Cardiac septum (tissue), 1 donor: ENCODE measurements around the gene WDFY1. TPM values are rescaled to one million over a fixed set of nuclear protein-coding genes. Genes with fewer than 3 reads are reported as not detected.
"Not testable (repeated sequence)": the region's sequence is repeated elsewhere in the genome, so short reads cannot be mapped to it uniquely, and the experiment has no call there.

Experiments used
- DNase-seq: peaks from one replicate; pipeline ENCODE4 v3.0.0-alpha.2; 2020; ENCODE audit warnings: low spot score
- intact Hi-C: fragments of 100-400 bp; cut with DNase I; formaldehyde crosslinking; loops from one replicate; pipeline ENCODE4 v1.14.0; 2022
- total RNA-seq: library from RNA; stranded (reverse); fragmentation: NEBNext Ultra II Directional; extraction: Animal tissue kit (Norgen Biotek cat#: 25700); gene quantifications from one replicate; pipeline ENCODE4 v1.2.1, GENCODE V29; 2021
- donor health status: DM: no; HTN: no; CAD: no.

The WDFY1 gene
- total RNA-seq, 1 donor from 2014 or later = 16.4 TPM

GRCh38 chr2:223908304-223908998 is 36.7 kb downstream of the WDFY1 start:
- intact Hi-C loops = no loop called here
- DNase-seq = no peak

- DNase-seq = no peak
- intact Hi-C loops = no loop called here
These were observed 39.1 kb downstream of the WDFY1 start for GRCh38 chr2:223905996-223906395.

DNA sequence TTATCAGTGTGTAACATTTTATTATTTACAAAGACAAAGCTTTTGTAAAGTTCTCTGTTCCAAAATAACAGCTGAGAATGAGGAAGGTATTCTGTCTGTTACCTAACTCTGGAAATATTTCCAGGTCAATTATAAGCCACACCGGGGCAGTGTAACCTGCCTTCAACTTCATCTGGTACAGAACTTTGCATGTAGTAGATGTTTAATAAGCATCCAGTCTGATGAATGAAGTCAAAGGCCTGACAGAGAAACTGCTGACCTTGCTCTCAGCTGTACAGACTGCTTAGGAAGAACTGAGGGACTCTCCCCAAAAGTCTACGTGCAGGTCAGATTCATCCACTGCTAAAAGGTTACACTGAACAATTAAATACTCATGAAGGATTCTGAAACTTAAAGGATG is 43.3 kb downstream of the WDFY1 start:
- no peak for DNase-seq
- intact Hi-C loops = no loop called here

DNA sequence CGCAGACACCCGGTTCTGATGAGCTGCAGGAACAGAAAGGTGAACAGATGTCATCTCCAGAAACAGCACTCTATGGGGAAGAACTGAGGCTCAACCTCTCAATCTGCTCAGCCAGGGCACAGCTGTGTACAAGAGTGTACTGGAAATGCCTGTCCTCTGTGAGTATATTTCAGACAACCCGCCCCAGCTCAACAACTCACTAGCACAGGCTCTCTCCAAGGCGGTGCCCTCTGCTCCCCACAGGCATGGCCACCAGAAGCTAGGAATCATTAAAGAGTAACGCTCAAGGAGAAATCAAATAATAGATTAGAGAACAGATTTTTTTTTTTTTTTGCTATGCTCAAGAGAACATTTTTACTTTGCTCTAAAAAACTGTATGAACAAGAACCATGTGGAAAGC is 43.8 kb downstream of the WDFY1 start:
- intact Hi-C loops = no loop called here
- DNase-seq = no peak

DNA sequence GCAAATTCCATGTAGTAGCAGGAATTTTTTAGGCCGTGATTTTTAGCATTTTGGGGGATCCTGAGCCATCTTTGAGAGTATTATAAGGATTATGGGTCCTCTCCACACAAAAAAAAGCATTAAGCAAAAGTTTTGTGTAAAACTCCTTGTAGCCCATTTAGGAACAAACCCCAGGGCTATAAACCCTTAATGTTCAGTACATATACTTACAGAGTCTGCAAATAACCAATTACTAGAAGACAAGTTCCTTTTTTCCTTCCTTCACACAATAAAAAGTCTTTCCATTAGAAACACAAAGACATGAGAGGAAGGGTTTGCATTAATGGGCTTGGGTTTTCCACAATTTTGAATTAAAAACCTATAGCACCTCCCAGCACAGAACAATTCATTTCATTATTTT is 44.6 kb downstream of the WDFY1 start:
- DNase-seq = no peak
- intact Hi-C loops = no loop called here

DNA sequence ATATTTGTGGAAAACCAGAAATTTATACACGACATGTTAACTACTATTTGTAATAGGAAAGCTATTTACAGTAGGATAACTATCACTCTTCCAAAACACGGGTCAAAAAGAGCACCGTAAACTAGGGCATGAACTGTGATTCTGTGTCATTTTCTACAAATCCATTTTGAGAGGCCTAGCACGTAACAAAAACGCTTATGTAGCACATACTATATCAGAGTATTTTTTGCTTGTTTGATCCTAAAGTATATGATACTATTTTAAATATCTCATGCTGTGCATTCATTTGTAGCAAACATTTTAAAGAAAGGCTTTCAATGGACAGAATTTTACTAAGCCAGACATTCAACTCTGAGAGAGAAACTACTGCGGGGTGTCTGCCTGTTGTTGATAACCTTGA is 45.1 kb downstream of the WDFY1 start:
- intact Hi-C loops = no loop called here

GRCh38 chr2:223897669-223898330 is 47.3 kb downstream of the WDFY1 start:
- no peak for DNase-seq
- intact Hi-C loops = no loop called here

More for the DNA sequence above, 45.1 kb downstream of the WDFY1 start:
- DNase-seq = no peak

- no peak for DNase-seq
- intact Hi-C loops = no loop called here
These were observed 48.3 kb downstream of the WDFY1 start for GRCh38 chr2:223896833-223897311.

DNA sequence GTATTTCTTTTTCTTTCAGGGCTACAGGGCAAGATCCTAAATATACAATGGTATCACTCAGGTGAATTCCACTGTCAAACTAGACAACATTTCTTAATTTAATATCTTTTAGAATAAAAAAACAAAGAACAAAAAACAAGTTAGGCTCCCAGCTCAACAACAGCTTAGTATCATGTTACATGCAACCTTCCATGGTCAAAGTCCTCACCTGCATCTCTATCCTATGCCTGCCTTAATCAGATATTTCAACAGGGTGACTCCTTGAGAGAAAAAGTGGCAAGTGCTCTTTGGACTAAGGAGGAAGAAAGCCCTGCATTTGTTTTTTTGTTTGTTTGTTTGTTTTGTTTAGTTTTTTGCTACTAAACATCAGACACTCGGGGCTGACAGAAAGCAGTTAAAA is 50.2 kb downstream of the WDFY1 start:
- intact Hi-C loops = no loop called here
- no peak for DNase-seq

- intact Hi-C loops = no loop called here
- DNase-seq = no peak
These were observed 51.1 kb downstream of the WDFY1 start for GRCh38 chr2:223894009-223894408.

DNA sequence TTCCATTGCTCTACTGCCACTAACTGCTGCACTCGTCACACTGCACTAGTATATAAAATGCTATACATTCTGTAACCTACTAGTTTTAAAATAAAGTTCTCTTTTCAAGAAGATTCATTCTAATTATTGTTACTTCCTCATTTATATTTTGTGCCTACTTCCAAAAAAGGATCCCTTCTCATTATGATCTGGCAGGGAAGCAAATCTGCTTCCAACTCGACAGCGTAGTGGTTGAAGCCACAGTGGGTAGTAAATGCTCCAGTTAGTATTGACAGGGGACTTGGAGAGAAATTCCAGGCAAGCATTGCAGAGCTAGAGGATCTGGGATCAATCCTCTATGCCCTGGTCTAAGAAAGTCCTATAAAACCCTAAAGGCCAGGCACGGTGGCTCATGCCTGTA is 54.4 kb downstream of the WDFY1 start:
- intact Hi-C loops = no loop called here
- no peak for DNase-seq

DNA sequence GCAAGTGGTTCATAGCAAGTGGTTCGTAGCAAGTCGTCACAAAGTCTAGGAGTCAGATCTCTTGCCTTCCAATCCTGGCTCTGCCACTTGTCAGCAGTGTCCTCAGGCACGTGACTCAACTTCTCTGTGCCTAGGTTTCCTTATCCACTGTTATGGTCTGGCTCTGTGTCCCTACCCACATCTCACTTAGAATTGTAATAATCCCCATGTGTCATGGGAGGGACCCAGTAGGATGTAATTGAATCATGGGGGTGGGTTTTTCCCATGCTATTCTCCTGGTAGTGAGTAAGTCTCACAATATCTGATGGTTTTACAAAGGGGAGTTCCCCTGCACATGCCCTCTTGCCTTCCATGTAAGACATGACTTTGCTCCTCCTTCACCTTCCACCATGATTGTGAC is 55.9 kb downstream of the WDFY1 start:
- DNase-seq = no peak
- intact Hi-C loops = no loop called here

DNA sequence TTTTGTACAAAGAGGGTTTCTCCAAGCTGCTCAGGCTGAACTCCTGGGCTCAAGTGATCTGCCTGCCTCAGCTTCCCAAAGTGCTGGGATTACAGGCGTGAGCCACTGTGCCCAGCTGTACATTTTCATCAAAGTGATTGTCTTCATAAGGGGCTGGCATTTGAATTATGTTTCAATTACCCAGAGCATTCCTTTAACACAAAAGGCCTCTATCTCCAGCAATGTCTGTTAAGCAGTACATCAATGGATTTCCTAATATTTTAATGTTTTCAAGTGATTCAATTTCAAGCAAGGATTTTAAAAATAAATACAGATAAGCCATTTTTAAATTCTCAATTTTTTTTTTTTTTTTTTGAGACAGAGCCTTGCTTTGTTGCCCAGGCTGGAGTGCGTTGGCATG is 56.9 kb downstream of the WDFY1 start:
- DNase-seq = no peak
- intact Hi-C loops = no loop called here

GRCh38 chr2:223887127-223887526 is 58.0 kb downstream of the WDFY1 start:
- intact Hi-C loops = no loop called here
- DNase-seq = no peak

DNA sequence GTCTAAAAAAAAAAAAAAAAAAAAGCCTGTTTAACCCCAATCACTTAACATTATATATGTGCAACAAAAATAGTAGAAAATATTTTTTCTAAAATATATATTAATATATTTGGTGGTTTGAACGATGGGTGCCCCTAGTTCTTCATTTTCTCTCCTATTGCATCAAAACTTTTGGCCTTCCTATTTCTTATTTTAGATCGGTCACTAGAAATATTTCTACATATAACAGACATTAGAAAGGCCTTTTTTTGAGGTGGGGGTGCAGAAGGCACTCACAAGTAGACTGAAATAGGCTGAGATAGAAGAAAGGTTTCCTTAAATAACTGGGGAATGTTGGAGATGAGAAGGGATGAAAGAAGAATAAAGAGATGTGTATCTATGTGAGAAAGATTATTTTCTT is 58.4 kb downstream of the WDFY1 start:
- DNase-seq = no peak
- intact Hi-C loops = no loop called here

GRCh38 chr2:223884399-223884798 is 60.7 kb downstream of the WDFY1 start:
- intact Hi-C loops = no loop called here
- no peak for DNase-seq

DNA sequence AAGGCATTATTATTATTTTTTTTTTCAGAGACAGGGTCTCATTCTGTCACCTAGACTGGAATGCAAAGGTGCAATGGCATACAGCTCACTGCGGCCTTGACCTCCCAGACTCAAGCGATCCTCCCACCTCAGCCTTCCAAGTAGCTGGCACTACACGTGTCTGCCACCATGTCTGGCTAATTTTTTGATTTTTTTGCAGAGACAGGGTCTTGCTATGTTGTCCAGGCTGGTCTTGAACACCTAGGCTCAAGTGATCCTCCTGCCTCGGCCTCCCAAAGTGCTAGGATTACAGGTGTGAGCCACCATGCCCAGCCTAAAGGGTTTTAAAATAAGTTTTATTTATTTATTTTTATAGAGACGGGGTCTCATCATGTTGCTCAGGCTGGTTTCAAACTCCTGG is 62.4 kb downstream of the WDFY1 start:
- intact Hi-C loops = no loop called here
- no peak for DNase-seq

DNA sequence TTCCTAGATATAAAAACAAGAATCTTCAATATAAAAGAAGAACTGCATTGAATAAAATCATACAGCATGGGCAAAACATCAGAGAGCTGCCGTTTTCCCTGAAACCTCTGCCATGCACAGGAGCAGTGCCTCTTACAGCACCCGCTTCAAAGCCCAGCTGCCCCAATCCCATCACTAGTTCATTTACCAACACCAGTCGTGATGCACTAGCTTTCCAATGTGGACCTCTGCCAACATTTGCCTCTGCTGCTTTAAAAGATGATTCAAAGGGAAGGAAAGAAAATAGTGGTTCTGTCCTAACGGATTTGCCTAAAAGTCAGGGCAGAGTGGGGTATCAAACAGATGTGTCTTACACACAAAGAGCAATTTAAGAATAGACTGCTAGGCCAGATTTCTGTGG is 64.3 kb downstream of the WDFY1 start:
- intact Hi-C loops = no loop called here
- DNase-seq = no peak

- intact Hi-C loops = no loop called here
- no peak for DNase-seq
These were observed 67.3 kb downstream of the WDFY1 start for GRCh38 chr2:223877721-223878410.

GRCh38 chr2:223873672-223874071 is 71.5 kb downstream of the WDFY1 start:
- intact Hi-C loops = no loop called here
- no peak for DNase-seq

DNA sequence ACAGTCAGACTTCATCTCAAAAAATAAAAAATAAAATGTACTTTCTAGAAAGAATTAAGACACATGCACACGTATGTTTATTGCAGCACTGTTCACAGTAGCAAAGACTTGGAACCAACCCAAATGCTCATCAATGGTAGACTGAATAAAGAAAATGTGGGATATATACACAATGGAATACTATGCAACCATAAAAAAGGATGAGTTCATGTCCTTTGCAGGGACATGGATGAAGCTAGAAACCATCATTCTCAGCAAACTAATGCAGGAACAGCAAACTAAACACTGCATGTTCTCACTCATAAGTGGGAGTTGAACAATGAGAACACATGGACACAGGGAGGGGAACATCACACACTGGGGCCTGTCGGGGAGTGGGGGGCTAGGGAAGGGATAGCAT is 72.4 kb downstream of the WDFY1 start:
- intact Hi-C loops, DNase-seq: not testable (repeated sequence)
